Heart left ventricle (tissue), 16 donors: Measurements from ENCODE around the gene FRK. TPM values are rescaled to one million over a fixed set of nuclear protein-coding genes. Genes with fewer than 3 reads are reported as not detected.
"Not testable (repeated sequence)": the region's sequence is repeated elsewhere in the genome, so short reads cannot be mapped to it uniquely, and the experiment has no call there.

Source experiments
- ATAC-seq, 4 donors: fragments of 200-7000 bp; cut with Tn5 transposase; one replicate each; pipeline ENCODE4 v1.9.1; 2020 to 2022; ENCODE audit warnings: moderate library complexity in 4 of 4, mild to moderate bottlenecking in 3 of 4, moderate number of reproducible peaks in 1 of 4
- DNase-seq, 5 donors: peaks; one replicate each; pipeline ENCODE4 v3.0.0-alpha.2; 2020
- H3K27ac ChIP-seq, 12 donors: fragments of 200-600 bp; sonication (generic) in 4 of 12; one replicate each; pipeline versions ENCODE4 v1.5.0 to v1.8.0; 2016 to 2022; ENCODE audit warnings: mild to moderate bottlenecking in 2 of 12
- H3K27me3 ChIP-seq, 9 donors: fragments of 200-600 bp; sonication (generic) in 2 of 9; one replicate each; pipeline versions ENCODE4 v1.5.1 to v1.8.0; 2016 to 2022; ENCODE audit warnings: mild to moderate bottlenecking in 3 of 9
- H3K36me3 ChIP-seq, 9 donors: fragments of 200-600 bp; sonication (generic) in 2 of 9; one replicate each; pipeline versions ENCODE4 v1.5.0 to v1.8.0; 2018 to 2022; ENCODE audit warnings: mild to moderate bottlenecking in 2 of 9
- H3K4me1 ChIP-seq, 12 donors: fragments of 200-600 bp; sonication (generic) in 4 of 12; one replicate each; pipeline versions ENCODE4 v1.5.0 to v1.8.0; 2016 to 2022; ENCODE audit warnings: mild to moderate bottlenecking in 3 of 12
- H3K4me3 ChIP-seq, 12 donors: fragments of 200-600 bp; sonication (generic) in 4 of 12; one replicate each; pipeline versions ENCODE4 v1.5.0 to v1.8.0; 2017 to 2022; ENCODE audit warnings: mild to moderate bottlenecking in 9 of 12, moderate library complexity in 4 of 12
- H3K9me3 ChIP-seq, 12 donors: fragments of 200-600 bp; sonication (generic) in 4 of 12; one replicate each; pipeline versions ENCODE4 v1.5.0 to v1.8.0; 2016 to 2022; ENCODE audit warnings: mild to moderate bottlenecking in 1 of 12
- POLR2A ChIP-seq, 2 donors: fragments of 450-650 bp; IDR thresholded peaks; one replicate each; pipeline ENCODE4 v1.6.1; 2017; ENCODE audit warnings: antibody characterized with exemption in 2 of 2, mild to moderate bottlenecking in 2 of 2, moderate library complexity in 2 of 2
- WGBS, 4 donors: extraction: QIAGEN DNeasy Blood & Tissue Kit in 2 of 4; methylation state at CpG; one replicate each; pipeline versions ENCODE4 v1.1.5 to v1.1.7; 2013 to 2018; 5-methylcytosine and 5-hydroxymethylcytosine counted together
- intact Hi-C, 10 donors: fragments of 100-400 bp; cut with DNase I; formaldehyde crosslinking; loops; one replicate each; pipeline versions ENCODE4 v1.11.1 to v1.14.2; 2022
- polyA plus RNA-seq, 2 donors: library from polyadenylated mRNA; stranded (reverse); fragments of 200-250 nt; gene quantifications; one replicate each; pipeline ENCODE4 v1.2.3, GENCODE V29; 2013
- total RNA-seq, 9 donors: library from RNA; depleted of rRNA in 2 of 9; stranded (reverse); fragments of >200 nt in 2 of 9; fragmentation: NEBNext Ultra II Directional in 3 of 9; extraction: Animal tissue kit (Norgen Biotek cat#: 25700) in 3 of 9; gene quantifications; one replicate each; pipeline versions ENCODE4 v1.1.0 to v1.2.4, GENCODE V29; 2016 to 2023
- TF ChIP-seq, protein P1 (sequence below), 12 donors: fragments of 200-600 bp; sonication (generic) in 4 of 12; IDR thresholded peaks; one replicate each; pipeline versions ENCODE4 v1.5.0 to v1.8.0; 2018 to 2022; ENCODE audit warnings: antibody characterized with exemption in 12 of 12, mild to moderate bottlenecking in 5 of 12
- donor health status: ischemic (EF 13 %, LVEDD 7.1; RV severe dilation, severe dysfunction).
- donor health status: healthy with polysubstance abuse.
- donor health status: DM: no; HTN: yes; CAD: no.
- donor health status: DM: no; HTN: no; CAD: no.
- donor health status: ischemic (EF 25% LVEDD 6.9; RV normal size, moderate dysfunction).
- donor health status: ischemic (EF 25% LVEDD 5.7; RV mildly dilated, moderate dysfunction).
- donor health status: healthy.
- donor health status: DM: yes; HTN: yes; CAD: no.
- donor health status: ischemic (EF 35%, LVEDD 5.7; RV mildly dilated, moderate dysfunction).
- donor health status: nonischemic (EF 11% LVEDD 7.7; RV severe dilation, severe dysfunction).
- donor health status: DM: yes; HTN: yes; CAD: no.
- donor health status: PGD.
- donor health status: ischemic (EF 29% LVEDD 5.4; RV normal size, mild dysfunction).
- donor health status: nonischemic (EF 23%, LVEDD 6.1; RV moderate dilation, normal function).

The FRK gene
- total and polyA plus RNA-seq, 11 donors: 1.4 to 10.8 (median 6.3) TPM

DNA sequence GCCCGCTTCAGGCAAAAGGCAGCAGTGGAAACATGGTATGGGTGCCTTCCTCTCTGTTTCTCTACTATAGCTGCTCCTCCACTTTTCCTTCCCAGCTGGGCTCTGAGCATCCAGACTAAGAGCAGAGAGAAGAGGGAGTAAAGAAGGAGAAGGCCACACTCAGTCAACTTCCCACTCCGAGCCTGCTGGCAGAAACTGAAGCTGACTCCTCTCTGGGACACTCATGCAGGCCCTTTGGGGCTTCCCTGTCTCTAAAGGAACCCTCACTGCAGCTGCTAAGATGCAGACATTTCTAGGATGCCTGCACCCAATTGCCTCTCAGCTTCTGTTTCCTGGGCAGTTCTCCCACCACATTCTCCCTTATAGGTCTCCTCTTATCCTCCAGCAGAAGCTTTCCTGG is 88.9 kb downstream of the FRK start:
- Histone ChIP-seq H3K27ac (no peak overlapping the region), H3K4me3 (no peak overlapping the region), H3K4me1 (peaks cover 0 to 15% (median 11%) of the 10 kb centered on the region in 12 donors), H3K9me3 (no peaks in the 10 kb centered on the region), H3K36me3 (peaks cover 0 to 7% (median 3%) of the 10 kb centered on the region in 9 donors), H3K27me3 (no peaks in the 10 kb centered on the region)
- ATAC-seq (peak in 1 of 4 donors; percentile 30), DNase-seq (no peak)
- WGBS, 4 donors: 67 to 83% (median 71%) methylated on average over 2 of the region's 2 CpGs
- no peak for TF ChIP-seq POLR2A (IDR thresholded peaks at IDR 0.05)
- TF ChIP-seq, protein P1, sequence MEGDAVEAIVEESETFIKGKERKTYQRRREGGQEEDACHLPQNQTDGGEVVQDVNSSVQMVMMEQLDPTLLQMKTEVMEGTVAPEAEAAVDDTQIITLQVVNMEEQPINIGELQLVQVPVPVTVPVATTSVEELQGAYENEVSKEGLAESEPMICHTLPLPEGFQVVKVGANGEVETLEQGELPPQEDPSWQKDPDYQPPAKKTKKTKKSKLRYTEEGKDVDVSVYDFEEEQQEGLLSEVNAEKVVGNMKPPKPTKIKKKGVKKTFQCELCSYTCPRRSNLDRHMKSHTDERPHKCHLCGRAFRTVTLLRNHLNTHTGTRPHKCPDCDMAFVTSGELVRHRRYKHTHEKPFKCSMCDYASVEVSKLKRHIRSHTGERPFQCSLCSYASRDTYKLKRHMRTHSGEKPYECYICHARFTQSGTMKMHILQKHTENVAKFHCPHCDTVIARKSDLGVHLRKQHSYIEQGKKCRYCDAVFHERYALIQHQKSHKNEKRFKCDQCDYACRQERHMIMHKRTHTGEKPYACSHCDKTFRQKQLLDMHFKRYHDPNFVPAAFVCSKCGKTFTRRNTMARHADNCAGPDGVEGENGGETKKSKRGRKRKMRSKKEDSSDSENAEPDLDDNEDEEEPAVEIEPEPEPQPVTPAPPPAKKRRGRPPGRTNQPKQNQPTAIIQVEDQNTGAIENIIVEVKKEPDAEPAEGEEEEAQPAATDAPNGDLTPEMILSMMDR (IDR thresholded peaks at IDR 0.05): no peak
- intact Hi-C loops: no loop called here

DNA sequence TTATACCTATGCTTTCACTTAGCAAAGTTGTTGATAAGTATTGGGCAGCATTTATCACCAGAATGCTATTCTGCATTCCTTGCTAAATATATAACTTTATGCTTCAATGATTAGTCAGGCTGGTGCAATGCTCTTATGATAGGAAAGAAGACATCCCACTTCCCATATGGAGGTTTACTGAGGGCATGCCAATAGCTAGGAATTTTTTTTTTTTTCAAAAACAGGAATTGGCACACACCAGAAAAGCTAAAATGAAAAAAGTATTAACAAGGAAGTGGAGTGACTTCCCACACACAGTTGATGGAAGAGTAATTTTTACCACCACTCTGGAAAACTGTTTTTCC is 90.8 kb downstream of the FRK start:
- no peak for TF ChIP-seq POLR2A (IDR thresholded peaks at IDR 0.05)
- no peaks in the 10 kb centered on the region for H3K9me3 ChIP-seq
- no peak overlapping the region for H3K4me3 ChIP-seq
- peaks cover 0 to 15% (median 11%) of the 10 kb centered on the region in 12 donors for H3K4me1 ChIP-seq
- DNase-seq (no peak), ATAC-seq (peak in 1 of 4 donors; percentile 20)
- peak overlapping the region in 1 of 12 donors; percentile 22 for H3K27ac ChIP-seq
- H3K27me3 ChIP-seq: no peaks in the 10 kb centered on the region
- H3K36me3 ChIP-seq: peaks cover 0 to 12% (median 3%) of the 10 kb centered on the region in 9 donors
- intact Hi-C loops: no loop called here

DNA sequence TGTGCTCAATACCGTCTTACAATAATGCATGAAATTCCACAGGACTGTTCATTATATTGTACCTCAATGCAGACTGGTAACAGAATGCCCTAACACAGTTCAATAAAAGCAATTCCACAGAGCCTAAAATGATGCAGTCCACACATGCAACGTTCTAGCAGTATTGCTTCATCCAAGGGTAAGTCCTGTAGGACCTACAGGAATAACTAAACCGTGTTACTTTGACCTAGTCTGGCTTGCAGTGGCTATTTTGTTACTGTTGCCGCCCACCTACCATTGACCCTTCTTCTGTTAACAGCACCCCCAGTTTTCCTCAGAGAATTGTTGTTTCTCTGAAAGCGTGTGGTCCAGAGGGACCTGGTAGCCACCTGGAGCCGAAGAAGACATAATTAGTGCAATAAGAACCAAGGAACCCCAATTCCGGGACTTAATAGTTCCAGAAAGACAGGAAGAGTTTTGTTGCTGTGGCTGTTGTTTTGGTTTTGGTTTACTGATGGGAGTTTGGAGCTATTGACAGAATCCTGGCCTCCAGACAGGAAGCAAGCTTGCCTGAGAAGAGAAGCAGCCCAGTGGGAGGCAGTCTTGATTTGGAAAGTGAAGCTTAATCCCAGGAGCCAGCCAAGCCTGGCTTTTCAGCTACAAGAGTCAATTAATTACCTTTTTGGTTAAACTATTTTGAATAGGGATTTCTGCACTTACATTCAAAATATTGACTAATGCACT is 91.3 kb downstream of the FRK start:
- H3K27ac ChIP-seq: peak overlapping the region in 1 of 12 donors; percentile 22
- intact Hi-C loops: no loop called here
- ATAC-seq: peak in 3 of 4 donors; percentile 39 to 67 (median 59)

DNA sequence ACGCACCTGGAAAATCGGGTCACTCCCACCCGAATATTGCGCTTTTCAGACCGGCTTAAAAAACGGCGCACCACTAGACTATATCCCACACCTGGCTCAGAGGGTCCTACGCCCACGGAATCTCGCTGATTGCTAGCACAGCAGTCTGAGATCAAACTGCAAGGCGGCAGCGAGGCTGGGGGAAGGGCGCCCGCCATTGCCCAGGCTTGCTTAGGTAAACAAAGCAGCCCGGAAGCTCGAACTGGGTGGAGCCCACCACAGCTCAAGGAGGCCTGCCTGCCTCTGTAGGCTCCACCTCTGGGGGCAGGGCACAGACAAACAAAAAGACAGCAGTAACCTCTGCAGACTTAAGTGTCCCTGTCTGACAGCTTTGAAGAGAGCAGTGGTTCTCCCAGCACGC is 100.4 kb downstream of the FRK start:
- H3K27ac ChIP-seq, intact Hi-C loops, DNase-seq, H3K9me3 ChIP-seq, ATAC-seq, H3K4me3 ChIP-seq, H3K27me3 ChIP-seq, H3K4me1 ChIP-seq: not testable (repeated sequence)
- H3K36me3 ChIP-seq: peaks cover 0 to 17% (median 0%) of the 10 kb centered on the region in 9 donors
- WGBS, 4 donors: 67 to 93% (median 88%) methylated on average over 3 to 16 of the region's 17 CpGs

More for the DNA sequence above, 91.3 kb downstream of the FRK start:
- Histone ChIP-seq H3K4me1 (peaks cover 0 to 15% (median 11%) of the 10 kb centered on the region in 12 donors), H3K27me3 (no peaks in the 10 kb centered on the region), H3K4me3 (no peak overlapping the region), H3K36me3 (peaks cover 0 to 12% (median 3%) of the 10 kb centered on the region in 9 donors), H3K9me3 (no peaks in the 10 kb centered on the region)
- 64 to 77% (median 70%) methylated on average over 7 of the region's 7 CpGs for WGBS, 4 donors
- peak in 3 of 5 donors; percentile 7 to 30 (median 24) for DNase-seq
- TF ChIP-seq POLR2A (IDR thresholded peaks at IDR 0.05): no peak
- TF ChIP-seq, protein P1 (IDR thresholded peaks at IDR 0.05): peak in 2 of 12 donors; percentile 11 to 28

DNA sequence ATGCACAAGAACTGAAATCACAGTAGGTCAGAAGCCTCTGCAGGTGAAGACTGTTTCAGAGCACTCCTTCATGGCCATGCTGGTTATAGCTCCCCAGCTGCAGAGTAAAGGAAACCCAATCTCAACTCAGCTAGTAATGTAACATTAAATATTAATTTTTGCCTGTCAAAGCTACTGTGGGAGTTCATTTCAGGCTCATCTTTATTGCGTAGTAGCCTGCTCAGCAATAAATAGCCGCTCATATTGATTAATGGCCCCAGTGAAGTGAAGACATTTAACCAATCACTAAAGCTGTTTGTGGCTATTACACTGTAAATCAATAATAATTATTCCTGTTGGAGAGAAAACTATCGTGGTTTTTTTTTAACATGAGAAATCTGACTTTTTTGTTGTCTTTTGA is 101.7 kb downstream of the FRK start:
- peaks cover 0 to 20% (median 0%) of the 10 kb centered on the region in 9 donors for H3K36me3 ChIP-seq
- 80 to 94% (median 90%) methylated on average over 3 of the region's 3 CpGs for WGBS, 4 donors
- ATAC-seq: no peak

More for the DNA sequence above, 101.7 kb downstream of the FRK start:
- TF ChIP-seq, protein P1 (IDR thresholded peaks at IDR 0.05): no peak
- no peak for TF ChIP-seq POLR2A (IDR thresholded peaks at IDR 0.05)
- Histone ChIP-seq H3K4me1 (no peaks in the 10 kb centered on the region), H3K27me3 (no peaks in the 10 kb centered on the region), H3K4me3 (no peak overlapping the region), H3K27ac (no peak overlapping the region), H3K9me3 (no peaks in the 10 kb centered on the region)
- intact Hi-C loops: no loop called here
- no peak for DNase-seq
